Right renal cortex interstitium (tissue), 3 donors: Measurements from ENCODE around the gene SLC7A10. TPM values are rescaled to one million over a fixed set of nuclear protein-coding genes. Genes with fewer than 3 reads are reported as not detected.
"Not testable (repeated sequence)": the region's sequence is repeated elsewhere in the genome, so short reads cannot be mapped to it uniquely, and the experiment has no call there.

Experiments used
- DNase-seq, 3 donors: peaks; one replicate each; pipeline ENCODE4 v3.0.0-alpha.2; 2013; ENCODE audit warnings: low read depth in 3 of 3, low spot score in 2 of 3
- polyA plus RNA-seq, 3 donors: library from polyadenylated mRNA; unstranded; fragments of 120-200 nt; gene quantifications; one replicate each; pipeline ENCODE4 v1.2.1, GENCODE V29; 2013; ENCODE audit not compliant: insufficient read length in 3 of 3

SLC7A10 gene
- polyA plus RNA-seq, 3 donors: 0.10 to 0.34 (median 0.12) TPM

DNA sequence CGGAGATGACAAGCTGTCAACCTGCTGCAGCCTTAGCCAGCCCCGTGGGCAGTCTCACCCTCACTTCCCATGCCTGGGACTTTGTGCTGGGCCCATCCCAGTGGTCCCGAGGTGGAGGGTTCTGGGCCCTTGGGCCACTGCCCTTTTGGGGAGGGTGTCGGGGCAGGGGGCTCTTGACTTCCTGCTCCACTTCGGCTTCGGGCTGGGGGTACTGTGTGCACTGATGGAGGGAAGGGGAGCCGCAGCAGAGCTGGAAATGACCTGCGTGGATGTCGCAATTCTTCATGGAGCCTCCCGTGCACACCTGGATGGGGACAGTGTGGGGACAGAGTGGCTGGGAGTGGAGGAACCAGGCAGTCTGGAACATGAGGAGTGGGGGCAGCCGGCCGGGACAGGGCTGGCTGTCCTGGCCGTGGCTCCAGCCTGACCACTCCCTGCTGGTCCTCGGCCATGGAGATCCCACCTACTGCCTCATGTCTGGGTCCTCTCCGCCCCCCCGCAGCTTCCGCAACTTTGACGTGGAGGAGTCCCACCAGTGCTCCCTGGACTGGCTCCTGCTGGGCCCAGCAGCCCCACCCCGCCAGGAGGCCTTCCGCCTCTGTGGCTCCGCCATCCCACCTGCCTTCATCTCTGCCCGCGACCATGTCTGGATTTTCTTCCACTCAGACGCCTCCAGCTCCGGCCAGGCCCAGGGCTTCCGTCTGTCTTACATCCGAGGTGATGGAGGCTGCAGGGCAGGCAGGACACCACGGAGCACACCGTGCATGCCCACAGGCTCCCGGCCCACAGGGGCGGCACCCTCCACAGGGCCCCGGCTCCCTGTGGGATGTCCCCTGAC is 21.3 kb downstream of the SLC7A10 start:
- no peak for DNase-seq

DNA sequence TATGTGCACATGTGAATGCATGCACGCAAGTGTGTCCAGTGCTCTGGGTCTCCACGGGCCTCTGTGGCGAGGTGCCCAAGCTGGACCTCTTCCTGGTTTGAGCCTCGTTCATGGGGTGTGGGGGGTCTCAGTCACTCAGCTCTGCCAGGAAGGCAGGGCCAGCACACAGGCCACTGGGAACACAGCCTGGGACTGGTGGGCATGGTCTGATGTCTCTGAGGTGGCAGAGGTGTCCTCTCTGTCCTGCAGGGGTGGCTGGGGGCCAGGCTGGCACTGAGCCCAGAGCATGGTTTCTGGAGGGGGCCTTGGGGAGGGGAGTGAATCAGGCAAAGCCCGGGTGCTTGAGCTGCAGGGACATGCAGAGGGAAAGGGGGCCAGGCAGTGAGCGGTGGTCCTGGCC is 22.1 kb downstream of the SLC7A10 start:
- no peak for DNase-seq

DNA sequence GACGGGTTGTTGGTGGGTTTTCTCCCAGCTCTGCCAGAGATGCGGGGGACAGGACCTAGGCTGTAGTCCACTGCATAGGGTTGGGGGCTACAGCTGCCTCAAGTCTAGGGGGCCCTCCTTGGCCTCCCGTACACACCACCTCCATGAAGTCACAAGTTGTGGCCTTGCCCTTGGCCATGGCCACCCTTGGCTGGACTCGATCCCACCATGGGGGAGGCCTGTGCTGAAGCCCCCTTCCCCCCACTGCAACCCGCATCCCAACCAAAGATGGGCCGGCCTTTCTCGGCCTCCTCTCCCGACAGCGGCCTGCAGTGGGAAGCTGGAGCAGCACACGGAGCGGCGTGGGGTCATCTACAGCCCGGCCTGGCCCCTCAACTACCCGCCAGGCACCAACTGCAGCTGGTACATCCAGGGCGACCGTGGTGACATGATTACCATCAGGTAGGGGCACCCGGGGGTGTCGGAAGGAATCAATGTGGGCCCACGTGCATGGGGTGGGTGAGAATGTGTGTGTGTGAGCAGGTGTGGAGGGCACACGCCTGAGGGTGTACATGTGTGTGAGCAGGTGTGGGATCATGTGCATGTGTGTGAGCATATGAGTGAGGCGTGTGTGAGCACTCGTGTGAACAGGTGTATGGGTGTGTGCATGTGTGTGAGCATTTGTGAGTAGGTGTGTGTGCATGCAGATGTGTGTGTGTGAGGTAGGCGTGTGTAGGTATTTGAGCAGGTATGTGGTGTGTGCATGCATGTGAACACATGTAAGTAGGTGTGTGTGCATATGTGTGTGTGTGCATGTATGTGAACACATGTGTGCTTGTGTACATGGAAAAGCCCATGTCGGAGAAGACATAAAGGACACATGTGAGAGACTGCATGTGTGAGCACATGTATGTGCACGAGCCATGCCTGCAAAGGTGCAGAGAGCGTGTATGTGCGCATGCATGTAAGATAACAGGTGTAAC is 22.8 kb downstream of the SLC7A10 start:
- no peak for DNase-seq

DNA sequence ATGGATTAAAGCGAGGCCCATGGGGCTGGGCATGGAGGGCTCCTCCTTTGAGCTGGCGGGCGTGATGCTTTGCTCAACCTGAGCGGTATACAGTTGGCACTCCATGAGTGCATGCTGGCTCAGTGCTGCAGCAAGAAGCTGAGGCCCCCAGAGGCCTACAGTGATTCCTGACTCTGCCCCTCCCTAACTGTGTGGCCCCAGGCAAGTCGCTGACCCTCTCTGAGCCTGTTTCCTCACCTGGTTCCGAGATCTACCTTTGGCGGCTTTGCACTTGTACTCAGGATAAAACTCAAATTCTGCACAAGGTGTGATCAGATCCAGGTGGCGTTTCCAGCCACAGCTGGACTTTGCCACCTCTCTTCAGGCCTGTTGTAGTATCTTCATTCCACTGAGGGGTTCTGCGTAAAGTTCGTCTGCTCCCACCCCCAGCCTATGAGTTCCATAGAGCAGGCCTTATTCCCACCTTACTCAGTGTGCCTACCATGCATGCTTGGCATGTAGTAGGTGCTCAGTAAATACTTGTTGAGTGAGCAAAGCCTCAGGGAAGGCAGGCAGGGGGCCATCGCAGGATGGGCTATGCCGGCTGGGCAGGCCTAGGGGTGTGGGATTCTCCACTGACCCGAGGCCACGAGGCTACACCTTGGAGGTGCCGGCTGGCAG is 23.6 kb downstream of the SLC7A10 start:
- no peak for DNase-seq

DNA sequence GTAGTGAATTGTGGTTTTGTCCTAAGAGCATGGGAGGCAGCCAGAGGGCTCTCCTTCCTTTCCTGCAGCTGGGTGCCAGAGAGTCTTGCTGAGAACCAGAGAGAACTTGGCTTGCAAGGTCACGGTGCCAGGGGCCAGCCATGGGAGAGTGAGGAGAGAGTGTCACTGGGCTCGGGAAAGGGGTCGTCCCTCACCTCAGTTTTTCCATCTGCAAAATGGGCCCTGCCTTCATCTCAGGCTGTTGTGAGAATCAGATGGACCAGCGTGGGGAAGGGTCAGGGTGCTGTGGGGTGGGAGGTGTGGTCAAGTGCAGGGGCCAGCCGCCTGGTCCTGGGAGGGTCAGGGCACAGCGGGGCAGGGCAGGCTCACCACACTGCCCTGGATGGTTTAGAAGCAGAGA is 24.2 kb downstream of the SLC7A10 start:
- DNase-seq: no peak

DNA sequence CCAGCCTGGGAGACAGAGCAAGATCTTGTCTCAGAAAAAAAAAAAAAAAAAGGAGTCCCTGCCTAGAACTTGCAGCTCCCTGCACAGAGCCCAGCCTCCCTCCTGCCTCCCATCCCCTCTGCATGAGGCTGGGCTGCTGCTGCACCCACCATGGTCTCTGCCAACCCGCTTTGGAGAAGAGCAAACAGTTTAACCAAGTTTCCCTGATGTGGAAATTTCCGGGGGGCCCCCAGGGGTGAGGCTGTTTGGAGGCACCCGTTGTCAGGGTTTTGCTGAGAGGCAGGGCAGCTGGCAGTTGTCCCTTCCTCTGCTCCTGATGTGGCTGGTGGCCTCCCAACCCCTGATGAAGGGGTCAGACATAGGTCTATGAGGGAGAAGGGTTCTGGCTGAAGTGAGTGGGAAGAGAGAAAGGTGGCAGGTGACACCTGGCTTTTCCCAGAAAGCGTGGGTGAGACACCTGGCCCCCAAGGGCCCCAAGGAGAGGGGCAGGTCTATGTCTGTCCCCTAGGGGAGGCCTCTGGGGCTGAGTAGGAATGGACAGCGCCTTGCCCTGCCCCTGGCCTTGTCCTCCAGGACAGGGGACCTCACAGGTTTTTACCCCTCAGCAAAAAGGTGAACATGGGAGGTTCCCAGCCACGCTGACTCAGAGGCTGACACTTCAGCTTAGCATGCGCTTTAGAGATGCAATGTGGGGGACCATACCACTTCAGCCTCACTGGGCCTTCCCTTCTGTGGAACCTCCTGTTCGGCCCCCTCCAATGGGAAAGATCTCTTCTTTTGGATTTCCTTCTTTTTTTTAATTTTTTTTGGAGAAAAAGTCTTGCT is 26.0 kb downstream of the SLC7A10 start:
- DNase-seq: no peak

DNA sequence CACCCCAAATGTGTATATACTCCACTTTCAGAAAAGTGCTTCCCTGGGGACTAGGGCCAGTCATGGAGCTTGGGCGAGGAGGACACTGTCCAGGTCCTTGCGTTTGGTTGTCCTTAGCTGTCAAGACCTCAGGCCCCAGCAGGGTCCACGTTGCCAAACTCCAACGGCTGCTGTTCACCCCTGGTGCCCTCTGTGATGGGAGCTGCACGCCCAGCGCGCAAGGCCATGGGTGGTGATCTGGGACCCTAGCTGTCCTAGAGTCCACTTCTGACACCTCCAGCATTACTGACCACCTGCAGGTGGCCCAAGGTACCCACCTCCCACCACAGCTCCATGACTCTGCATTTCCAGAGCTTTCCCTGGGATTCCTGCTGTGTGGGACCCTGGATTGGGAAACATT is 27.5 kb downstream of the SLC7A10 start:
- DNase-seq: no peak

DNA sequence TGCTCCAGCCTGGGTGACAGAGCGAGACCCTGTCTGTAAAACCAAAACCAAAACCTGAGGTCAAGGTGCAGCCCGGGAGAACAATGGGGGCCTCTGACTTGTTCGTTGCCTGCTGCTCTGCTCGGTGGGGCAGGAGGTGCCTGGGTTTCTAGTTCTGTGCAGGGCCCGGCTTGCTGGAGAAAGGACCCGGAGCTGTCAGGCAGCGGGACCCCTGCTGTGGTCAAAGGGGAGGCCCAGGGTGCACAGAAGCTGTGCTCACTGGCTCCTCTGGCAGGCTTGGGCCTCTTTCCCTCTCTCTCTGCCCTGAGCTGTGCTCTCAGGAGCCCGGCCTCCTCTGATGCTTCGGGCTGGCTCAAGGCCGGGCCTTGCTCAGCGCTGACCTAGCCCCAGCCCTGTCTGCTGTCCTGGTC is 28.1 kb downstream of the SLC7A10 start:
- DNase-seq: no peak

DNA sequence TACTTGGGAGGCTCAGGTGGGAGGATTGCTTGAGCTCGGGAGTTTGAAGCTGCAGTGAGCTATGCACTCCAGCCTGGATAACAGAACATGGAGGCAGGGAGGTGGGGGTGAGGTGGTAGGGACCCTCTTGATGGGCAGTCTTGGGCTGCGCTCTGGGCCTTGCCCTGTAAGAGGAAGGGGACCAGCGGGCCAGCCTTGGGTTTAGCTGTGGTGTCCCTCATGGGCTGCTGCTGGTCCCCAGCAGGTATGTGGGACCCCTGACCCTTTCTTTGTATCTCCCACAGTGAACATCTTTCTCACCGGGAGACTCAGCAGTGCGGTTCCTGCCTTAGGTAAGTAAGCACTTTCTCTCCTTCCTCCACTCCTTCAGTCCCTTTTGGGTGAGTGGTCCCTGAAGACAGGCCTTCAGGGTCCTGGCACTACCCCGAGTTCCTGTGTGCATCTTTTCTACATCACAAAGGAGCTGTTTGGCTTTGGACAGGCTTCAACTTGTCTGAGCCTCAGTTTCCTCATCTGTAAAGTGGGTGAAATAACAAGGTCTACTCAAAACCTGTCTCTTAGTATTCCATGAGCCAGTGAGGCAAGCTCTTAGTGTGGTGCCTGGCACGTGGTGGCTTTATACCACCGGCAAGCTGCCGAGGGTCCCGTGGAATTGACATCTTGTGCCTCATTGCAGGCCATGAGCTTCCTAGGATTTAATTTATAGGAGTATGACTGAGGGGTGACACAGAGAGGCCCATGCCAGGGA is 29.0 kb downstream of the SLC7A10 start:
- no peak for DNase-seq

DNA sequence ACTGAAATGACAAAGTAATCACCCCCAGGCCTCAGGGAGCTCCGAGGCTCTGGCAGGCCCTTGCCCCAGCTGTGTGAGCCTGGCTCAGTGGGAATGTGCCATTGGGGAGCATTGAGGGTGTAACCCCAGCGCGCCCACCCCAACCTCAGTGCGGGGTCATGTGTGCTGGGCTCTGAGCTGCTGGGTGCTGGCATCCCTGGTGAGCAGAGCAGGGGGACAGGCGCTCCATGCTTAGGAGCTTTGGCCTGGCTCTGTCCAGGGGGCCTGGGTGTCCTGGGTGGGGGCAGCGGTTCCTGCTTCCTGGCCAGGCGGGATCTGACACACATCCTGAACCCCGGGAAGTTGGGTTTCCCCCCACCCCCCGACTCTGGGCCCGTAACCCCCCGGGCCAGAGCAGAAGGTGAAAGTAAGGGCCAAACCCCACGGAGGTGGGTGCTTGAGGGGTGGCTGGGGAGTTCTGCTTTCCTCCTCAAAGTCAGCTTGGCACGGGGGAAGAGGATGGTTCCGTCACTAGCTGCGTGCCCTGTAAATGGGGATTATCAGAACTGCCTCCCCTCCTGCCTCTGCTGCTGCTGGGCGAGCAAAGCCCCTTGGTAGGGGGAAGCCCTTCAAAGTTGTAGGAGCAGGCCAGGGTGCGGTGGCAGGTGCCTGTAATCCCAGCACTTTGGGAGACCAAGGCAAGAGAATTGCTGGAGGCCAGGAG is 29.9 kb downstream of the SLC7A10 start:
- DNase-seq: no peak

DNA sequence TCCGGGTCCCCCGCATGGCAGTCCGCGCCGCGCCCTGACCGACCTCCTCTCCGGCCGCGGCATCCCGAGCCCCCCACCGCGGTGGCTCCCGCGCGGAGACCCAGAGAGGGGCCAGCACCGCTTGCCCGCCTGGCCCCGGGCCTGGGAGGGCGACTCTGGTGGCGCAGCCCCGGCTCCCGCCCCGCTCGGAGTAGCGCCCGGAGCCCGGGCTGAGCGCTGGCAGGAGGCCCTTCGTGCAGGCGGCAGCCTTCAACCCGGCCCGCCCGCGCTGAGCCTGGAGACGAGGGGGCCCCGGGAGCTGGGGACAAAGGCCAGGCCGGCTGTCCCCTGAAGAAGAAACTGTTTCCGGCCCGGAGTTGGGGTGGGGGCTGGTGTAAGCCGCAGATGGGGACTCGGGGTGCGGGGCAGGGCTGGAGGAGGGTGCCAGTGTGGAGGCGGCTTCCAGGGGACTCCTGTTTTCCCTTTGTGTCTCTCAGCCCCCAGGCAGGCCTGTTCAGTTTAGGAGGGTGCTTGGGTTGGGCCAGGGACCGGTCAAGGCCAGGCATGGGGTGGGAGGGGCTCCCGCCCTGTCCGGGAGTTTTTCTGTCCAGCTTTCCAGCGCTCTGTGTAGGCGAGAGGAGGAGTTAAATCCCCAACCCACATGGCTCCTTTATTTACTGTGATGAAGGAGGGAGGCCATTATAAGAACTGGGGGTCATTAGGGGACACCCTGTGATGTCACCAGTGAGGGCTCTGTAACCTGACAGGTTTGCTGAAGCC is 30.6 kb downstream of the SLC7A10 start:
- DNase-seq: no peak

DNA sequence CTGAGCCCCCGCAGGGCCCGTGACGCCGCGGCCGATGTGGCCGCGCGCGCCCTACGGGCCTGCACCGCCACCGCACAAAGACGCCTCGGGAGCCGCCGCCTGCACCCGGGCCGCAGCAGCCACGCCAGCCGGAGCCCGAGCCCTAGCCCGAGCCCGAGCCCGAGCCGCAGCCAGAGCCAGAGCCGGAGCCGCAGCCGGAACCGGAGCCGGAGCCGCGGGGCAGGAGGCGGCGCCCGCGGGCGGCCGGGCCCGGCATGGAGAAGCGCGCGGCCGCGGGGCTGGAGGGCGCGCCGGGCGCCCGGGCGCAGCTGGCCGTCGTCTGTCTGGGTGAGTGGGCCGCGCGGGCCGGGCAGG is 31.1 kb downstream of the SLC7A10 start:
- no peak for DNase-seq

DNA sequence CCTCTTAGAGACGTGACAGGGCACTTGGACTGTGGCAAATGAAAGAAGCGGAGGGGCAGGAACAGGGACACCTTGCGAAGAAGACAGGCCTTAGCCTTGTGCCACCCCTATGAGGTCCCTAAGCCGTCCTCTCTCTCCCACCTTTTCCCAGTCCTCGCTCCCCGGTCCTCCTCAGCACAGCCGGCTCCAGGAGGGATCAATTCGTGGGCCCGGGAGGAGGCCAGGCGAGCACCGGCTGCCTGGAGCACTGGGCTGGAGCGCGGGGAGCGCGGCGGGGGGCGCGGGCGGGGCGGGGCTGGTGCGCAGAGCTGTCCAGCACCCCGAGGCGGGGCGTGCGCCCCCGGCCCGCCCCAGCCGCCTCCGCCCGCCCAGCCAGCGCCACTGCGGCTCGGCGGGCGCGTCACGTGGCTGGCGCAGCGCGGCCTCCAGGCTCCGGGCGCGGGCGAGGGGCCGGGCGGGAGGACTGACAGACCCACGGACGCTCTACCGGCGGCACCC is 31.7 kb downstream of the SLC7A10 start, which contains the start of gene LRP3:
TSS of gene LRP3 (plus strand) at position 466 of the 498 bp plus-strand sequence. CDS start 456 bp downstream, outside the sequence.
- no peak for DNase-seq

DNA sequence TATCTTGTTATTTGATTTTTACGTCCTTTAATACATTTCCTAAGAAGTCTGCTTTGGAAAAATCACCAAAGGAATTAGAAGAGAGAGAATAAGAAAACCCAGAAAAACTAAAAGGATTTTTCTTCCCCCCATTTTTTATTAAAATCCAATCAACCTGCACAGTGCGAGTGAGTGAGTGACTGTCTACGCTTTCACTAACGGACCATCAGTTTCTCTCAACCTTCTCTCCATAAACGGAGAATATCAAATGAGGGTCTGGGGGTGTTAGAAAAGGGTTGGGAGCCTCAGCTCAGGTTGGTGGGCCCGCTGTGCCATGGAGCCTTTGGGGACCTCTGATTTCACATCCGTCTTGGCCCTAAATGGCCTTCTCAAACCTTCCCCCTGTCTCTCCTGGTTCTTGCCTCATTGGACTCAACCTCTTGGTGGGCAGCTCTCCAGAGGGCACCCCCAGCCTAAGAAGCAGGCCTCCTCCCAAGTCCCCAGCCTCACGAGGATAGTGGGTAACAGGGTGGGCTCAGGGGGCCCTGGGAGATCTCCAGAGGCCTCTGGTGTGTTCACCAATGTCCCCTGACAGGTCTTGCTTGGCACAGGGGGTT is 32.3 kb downstream of the SLC7A10 start:
- no peak for DNase-seq

DNA sequence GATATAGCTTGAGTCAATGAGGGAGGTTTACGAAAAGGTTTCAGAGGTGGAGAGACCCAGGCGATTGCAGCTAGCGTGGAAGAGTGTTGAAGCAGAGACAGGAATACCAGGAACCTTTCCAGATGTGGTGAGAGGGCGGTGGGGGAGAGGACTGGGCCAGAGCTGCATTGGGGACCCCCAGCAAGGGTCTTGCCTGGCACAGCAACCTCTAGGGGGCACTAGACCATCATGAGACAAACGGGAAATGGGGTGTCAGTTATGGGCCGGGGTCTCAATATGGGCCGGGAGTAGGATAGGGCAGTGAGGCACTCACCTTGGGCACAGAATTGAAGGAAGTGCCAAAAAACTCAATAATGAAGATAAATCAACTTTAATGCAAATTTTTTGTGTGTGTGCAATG is 33.6 kb downstream of the SLC7A10 start:
- no peak for DNase-seq

DNA sequence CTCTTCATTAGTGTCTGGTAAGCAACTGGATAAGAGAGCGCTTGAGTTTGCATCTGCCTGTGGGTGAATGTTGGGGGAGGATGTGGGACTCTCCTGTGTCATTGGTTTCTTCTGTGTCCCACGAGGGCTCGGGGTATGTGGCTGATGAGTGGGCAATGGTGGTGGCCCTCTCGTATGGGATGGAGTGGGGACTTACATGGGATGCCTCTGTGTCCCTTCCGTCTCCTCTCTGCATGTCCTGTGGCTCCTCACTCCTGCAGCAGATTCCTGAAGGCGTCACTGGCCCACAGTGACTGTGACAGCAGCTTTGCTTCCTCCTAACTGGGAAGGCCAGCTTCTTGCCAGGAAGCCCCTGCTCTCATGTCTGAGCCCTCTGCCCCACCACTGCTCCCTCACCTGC is 34.1 kb downstream of the SLC7A10 start:
- no peak for DNase-seq

DNA sequence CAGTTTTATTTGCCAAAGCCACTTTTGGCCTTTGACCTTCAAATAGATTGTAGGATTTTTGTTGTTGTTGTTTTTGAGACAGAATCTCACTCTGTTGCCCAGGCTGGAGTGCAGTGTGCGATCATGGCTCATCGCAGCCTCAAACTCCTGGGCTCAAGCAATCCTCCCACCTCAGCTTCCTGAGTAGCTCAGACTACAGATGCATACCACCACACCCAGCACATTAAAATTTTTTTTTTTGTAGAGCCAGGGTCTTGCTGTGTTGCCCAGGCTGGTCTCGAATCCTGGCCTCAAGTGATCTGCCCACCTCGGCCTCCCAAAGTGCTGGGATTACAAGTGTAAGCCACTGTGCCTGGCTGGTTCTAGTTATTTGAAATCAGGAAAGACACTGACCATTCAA is 34.6 kb downstream of the SLC7A10 start:
- not testable (repeated sequence) for DNase-seq

DNA sequence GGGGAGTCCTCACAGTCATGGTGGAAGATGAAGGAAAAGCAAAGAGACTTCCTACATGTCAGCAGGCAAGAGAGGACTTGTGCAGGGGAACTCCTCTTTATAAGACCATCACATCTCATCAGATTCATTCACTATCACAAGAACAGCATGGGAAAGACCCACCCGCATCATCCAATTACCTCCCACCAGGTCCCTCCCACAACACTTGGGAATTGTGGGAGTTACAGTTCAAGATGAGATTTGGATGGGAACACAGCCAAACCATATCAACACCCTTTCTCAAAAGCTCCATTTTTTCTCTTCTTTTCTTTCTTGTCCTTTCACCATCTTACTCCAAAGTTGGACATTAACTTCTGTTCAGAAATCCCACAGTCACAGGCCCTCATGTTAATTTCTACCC is 36.2 kb downstream of the SLC7A10 start:
- DNase-seq: no peak
